GM12865 (cell line): ENCODE measurements around the gene HOXD1.

Experiments
- DNase-seq: peaks from one replicate; pipeline ENCODE4 v3.0.0; 2010; ENCODE audit warnings: low read depth
- H3K4me3 ChIP-seq: 2 replicates; pipeline ENCODE4 v1.5.1; 2011; ENCODE audit warnings: mild to moderate bottlenecking, low read depth, low read length, control low read depth
- CTCF ChIP-seq: IDR thresholded peaks from 2 replicates; pipeline ENCODE4 v1.5.1; 2011; ENCODE audit warnings: low read length, control low read depth, low read depth, inconsistent platforms; ENCODE audit not compliant: insufficient read depth; ENCODE audit errors: missing control alignments

HOXD1 gene

DNA sequence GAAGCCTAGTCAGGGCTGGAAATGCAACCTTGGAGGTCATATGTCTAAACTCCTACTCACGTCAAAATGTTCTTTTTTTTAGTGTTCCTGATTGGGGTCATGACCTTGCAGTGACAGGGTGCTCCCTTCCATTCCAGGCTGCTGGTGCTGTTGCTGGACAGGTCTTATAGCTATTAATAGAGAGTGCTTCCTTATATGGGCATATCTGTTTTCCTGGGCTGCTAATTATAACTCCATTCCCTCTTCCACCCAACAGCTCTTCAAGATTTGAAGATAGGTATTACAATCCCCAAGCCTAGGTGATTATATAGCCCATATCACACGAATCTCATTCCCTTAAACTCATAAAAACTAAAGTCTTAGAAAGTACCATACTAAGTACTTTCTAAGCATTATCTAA, 18.8 kb upstream of the HOXD1 start:
- TF ChIP-seq CTCF: no peak
- DNase-seq: no peak
- H3K4me3 ChIP-seq: no peak overlapping the region

- no peak overlapping the region for H3K4me3 ChIP-seq
Measured at GRCh38 chr2:176170602-176171305, 17.7 kb upstream of the HOXD1 start.

DNA sequence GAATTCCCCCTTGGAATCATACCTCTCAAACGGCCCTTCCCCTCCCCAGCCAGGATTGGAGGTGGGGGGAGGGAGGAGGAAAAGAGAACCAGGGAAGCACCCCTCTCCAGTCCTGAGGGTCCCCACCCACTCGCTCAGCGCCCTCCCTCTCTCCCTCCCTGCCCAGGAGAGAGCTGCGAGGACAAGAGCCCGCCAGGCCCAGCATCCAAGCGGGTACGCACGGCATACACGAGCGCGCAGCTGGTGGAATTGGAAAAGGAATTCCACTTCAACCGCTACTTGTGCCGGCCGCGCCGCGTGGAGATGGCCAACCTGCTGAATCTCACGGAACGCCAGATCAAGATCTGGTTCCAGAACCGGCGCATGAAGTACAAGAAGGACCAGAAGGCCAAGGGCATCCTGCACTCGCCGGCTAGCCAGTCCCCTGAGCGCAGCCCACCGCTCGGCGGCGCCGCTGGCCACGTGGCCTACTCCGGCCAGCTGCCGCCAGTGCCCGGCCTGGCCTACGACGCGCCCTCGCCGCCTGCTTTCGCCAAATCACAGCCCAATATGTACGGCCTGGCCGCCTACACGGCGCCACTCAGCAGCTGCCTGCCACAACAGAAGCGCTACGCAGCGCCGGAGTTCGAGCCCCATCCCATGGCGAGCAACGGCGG, 17.0 kb upstream of the HOXD1 start:
- H3K4me3 ChIP-seq: no peak overlapping the region
- no peak for TF ChIP-seq CTCF
- no peak for DNase-seq

More at GRCh38 chr2:176170602-176171305, 17.7 kb upstream of the HOXD1 start:
- DNase-seq: no peak
- TF ChIP-seq CTCF: no peak

DNA sequence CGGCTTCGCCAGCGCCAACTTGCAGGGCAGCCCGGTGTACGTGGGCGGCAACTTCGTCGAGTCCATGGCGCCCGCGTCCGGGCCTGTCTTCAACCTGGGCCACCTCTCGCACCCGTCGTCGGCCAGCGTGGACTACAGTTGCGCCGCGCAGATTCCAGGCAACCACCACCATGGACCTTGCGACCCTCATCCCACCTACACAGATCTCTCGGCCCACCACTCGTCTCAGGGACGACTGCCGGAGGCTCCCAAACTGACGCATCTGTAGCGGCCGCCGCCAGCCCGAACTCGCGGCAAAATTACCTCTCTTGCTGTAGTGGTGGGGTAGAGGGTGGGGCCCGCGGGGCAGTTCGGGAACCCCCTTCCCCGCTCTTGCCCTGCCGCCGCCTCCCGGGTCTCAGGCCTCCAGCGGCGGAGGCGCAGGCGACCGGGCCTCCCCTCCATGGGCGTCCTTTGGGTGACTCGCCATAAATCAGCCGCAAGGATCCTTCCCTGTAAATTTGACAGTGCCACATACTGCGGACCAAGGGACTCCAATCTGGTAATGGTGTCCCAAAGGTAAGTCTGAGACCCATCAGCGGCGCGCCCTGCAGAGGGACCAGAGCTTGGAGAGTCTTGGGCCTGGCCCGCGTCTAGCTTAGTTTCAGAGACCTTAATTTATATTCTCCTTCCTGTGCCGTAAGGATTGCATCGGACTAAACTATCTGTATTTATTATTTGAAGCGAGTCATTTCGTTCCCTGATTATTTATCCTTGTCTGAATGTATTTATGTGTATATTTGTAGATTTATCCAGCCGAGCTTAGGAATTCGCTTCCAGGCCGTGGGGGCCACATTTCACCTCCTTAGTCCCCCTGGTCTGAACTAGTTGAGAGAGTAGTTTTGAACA, 16.2 kb upstream of the HOXD1 start:
- TF ChIP-seq CTCF: no peak
- no peak for DNase-seq
- no peak overlapping the region for H3K4me3 ChIP-seq

DNA sequence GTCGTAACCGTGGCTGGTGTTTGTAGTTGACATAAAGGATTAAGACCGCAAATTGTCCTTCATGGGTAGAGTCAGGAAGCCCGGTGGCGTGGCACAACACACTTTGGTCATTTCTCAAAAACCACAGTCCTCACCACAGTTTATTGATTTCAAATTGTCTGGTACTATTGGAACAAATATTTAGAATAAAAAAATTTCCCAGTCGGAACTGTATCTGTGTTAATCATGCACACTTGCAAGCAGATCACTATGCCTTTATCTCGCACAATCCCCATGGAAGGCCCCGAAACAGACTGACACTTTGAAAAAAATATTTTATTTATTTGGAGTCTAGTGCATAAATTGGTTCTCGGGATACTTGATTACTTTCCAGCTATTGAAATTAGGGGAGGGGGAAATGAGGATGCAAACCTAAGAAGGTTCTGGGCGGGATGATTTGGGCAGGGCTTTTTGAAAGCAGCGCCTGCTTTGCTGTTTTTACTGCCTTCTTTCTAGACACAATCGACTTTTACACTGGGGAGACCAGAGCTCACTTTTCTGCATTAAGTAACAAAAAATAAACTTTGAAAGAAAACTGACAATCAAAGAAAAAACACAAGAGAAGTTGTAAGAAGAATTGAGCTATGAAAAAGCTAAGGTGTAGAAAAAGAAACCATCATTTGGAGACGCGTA, 15.4 kb upstream of the HOXD1 start:
- DNase-seq: no peak
- H3K4me3 ChIP-seq: no peak overlapping the region
- no peak for TF ChIP-seq CTCF

- H3K4me3 ChIP-seq: no peak overlapping the region
- no peak for DNase-seq
- no peak for TF ChIP-seq CTCF
Measured at GRCh38 chr2:176173567-176174381, 14.7 kb upstream of the HOXD1 start.
